ENCODE measurements around the gene TNPO3. TPM values are rescaled to one million over a fixed set of nuclear protein-coding genes. Genes with fewer than 3 reads are reported as not detected.
"Not testable (repeated sequence)": the region's sequence is repeated elsewhere in the genome, so short reads cannot be mapped to it uniquely, and the experiment has no call there.

The TNPO3 gene
- total and polyA plus RNA-seq, 9 donors, result 24.9 to 32.7 (median 29.9) TPM

- no peak for DNase-seq
- Histone ChIP-seq H3K9me3 (replicated peaks; ENCODE audit: control insufficient read depth, low read depth, low read length) (no peaks in the 10 kb centered on the region), H3K27ac (ENCODE audit: low read length) (no peak overlapping the region), H3K27me3 (ENCODE audit: control insufficient read depth, insufficient read depth, low read length) (peaks cover 2% of the 10 kb centered on the region), H3K36me3 (ENCODE audit: control insufficient read depth, insufficient read depth, low read length) (no peaks in the 10 kb centered on the region), H3K4me1 (ENCODE audit: control insufficient read depth, insufficient read depth, low read length) (no peaks in the 10 kb centered on the region), H3K4me3 (ENCODE audit: low read length) (no peak overlapping the region)
- WGBS (ENCODE audit: insufficient coverage), result no CpG with 5 or more reads among the region's 1 CpG
Measured at GRCh38 chr7:129073204-129073603, 18.3 kb upstream of the TNPO3 start.

DNA sequence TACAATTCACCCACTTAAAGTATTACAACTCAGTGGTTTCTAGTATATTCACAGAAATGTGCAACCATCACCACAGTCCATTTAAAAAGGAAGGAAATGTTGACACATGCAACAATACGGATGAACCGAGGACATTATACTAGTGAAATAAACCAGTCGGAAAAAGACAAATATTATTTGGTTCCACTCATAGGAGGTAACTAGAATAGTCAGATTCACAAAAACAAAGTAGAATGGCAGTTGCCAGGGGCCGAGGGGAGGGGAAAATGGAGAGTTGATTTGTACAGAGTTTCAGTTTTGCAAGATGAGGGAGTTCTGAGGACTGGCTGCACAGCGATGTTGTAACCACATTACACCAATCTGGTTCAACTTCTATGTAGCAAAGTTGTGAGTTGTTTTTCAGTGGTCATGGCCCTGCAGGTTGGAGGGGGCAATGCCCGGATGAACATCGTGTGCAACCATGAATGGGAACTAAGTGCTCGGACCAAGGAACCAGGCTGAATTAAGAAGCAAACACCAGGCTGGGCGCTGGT, 17.6 kb upstream of the TNPO3 start:
- Histone ChIP-seq H3K4me3 (ENCODE audit: low read length) (no peak overlapping the region), H3K4me1 (ENCODE audit: control insufficient read depth, insufficient read depth, low read length) (no peaks in the 10 kb centered on the region), H3K27me3 (ENCODE audit: control insufficient read depth, insufficient read depth, low read length) (peaks cover 3% of the 10 kb centered on the region), H3K27ac (ENCODE audit: low read length) (no peak overlapping the region), H3K36me3 (ENCODE audit: control insufficient read depth, insufficient read depth, low read length) (no peaks in the 10 kb centered on the region), H3K9me3 (replicated peaks; ENCODE audit: control insufficient read depth, low read depth, low read length) (no peaks in the 10 kb centered on the region)
- 75% methylated on average over 5 of the region's 9 CpGs for WGBS (ENCODE audit: insufficient coverage)
- no peak for DNase-seq

DNA sequence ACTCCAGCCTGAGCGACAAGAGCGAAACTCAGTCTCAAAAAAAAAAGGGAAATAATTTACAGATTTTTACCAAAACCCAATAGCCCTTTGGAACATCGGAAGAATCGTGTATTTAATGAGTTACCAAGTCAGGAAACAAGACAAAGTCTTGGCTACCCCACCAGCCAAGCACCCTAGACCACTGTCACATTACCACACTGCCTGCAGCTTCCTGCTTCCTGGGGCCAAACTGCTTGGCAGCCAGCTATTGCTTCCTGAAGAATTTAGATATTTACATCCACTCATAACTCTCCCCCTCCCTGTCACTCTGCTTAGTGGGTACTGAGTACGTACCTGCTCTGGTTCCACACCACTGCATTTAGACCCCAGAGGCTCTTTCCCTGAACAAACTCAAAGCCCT, 14.1 kb upstream of the TNPO3 start:
- H3K9me3 ChIP-seq (replicated peaks; ENCODE audit: control insufficient read depth, low read depth, low read length), result no peaks in the 10 kb centered on the region
- no peak overlapping the region for H3K27ac ChIP-seq (ENCODE audit: low read length)
- WGBS (ENCODE audit: insufficient coverage), result 62% methylated on average over 3 of the region's 5 CpGs
- no peaks in the 10 kb centered on the region for H3K36me3 ChIP-seq (ENCODE audit: control insufficient read depth, insufficient read depth, low read length)
- no peak for DNase-seq
- H3K27me3 ChIP-seq (ENCODE audit: control insufficient read depth, insufficient read depth, low read length), result peaks cover 12% of the 10 kb centered on the region
- no peak overlapping the region for H3K4me3 ChIP-seq (ENCODE audit: low read length)
- no peaks in the 10 kb centered on the region for H3K4me1 ChIP-seq (ENCODE audit: control insufficient read depth, insufficient read depth, low read length)

DNA sequence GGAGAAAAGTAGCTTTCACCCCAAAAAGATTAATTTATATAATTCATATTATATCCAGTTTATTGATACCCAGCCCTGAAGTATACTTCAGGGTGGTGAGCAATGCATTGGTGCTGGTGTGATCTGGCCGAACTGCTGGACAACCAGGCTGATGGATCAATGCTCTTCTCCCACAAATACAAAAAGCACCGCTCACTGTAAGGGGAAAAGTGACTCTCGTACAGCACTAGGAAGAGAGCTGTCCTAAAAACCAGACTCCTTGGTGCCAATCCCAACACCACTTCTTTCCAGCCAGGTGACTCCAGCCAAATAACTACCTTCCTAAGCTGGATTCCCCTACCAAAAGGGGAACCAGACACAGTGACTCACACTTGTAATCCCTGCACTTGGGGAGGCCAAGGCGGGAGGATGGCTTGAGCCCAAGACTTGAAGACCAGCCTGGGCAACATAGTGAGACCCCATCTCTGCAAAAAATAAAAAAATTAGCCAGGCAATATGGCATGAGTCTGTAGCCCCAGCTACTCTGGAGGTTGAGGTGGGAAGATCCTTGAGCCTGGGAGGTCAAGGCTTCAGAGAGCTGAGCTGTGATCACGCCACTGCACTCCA, 13.1 kb upstream of the TNPO3 start:
- Histone ChIP-seq H3K36me3 (ENCODE audit: control insufficient read depth, insufficient read depth, low read length) (no peaks in the 10 kb centered on the region), H3K9me3 (replicated peaks; ENCODE audit: control insufficient read depth, low read depth, low read length) (no peaks in the 10 kb centered on the region), H3K4me1 (ENCODE audit: control insufficient read depth, insufficient read depth, low read length) (no peaks in the 10 kb centered on the region), H3K27ac (ENCODE audit: low read length) (no peak overlapping the region), H3K4me3 (ENCODE audit: low read length) (no peak overlapping the region), H3K27me3 (ENCODE audit: control insufficient read depth, insufficient read depth, low read length) (peaks cover 12% of the 10 kb centered on the region)
- no CpG with 5 or more reads among the region's 5 CpGs for WGBS (ENCODE audit: insufficient coverage)
- no peak for DNase-seq

- 50% methylated on average over 1 of the region's 4 CpGs for WGBS (ENCODE audit: insufficient coverage)
- not testable (repeated sequence) for DNase-seq; H3K4me3 ChIP-seq (ENCODE audit: low read length); H3K4me1 ChIP-seq (ENCODE audit: control insufficient read depth, insufficient read depth, low read length); H3K9me3 ChIP-seq (replicated peaks; ENCODE audit: control insufficient read depth, low read depth, low read length); H3K27ac ChIP-seq (ENCODE audit: low read length); H3K36me3 ChIP-seq (ENCODE audit: control insufficient read depth, insufficient read depth, low read length)
- H3K27me3 ChIP-seq (ENCODE audit: control insufficient read depth, insufficient read depth, low read length), result peaks cover 12% of the 10 kb centered on the region
Measured at GRCh38 chr7:129067132-129067561, 12.2 kb upstream of the TNPO3 start.

- DNase-seq, result no peak
- peaks cover 12% of the 10 kb centered on the region for H3K27me3 ChIP-seq (ENCODE audit: control insufficient read depth, insufficient read depth, low read length)
Measured at GRCh38 chr7:129066290-129067131, 11.6 kb upstream of the TNPO3 start.

DNA sequence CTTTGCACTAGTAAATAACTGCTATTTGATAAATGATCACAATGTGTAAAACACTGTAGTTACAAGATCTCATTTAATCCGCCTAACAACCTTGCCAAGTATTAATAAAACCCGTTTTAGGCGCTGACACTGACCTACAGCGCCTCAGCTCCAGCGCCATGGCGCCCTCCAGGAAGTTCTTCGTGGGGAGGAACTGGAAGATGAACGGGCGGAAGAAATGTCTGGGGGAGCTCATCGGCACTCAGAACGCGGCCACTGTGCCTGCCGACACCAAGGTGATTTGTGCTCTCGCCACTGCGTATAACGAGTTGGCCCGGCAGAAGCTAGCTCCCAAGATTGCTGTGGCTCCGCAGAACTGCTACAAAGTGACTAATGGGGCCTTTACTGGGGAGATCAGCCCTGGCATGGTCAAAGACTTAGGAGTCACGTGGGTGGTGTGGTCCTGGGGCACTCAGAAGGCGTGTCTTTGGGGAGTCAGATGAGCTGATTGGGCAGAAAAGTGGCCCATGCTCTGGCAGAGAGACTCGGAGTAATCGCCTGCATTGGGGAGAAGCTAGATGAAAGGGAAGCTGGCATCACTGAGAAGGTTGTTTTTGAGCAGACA, 1.1 kb upstream of the TNPO3 start:
- Histone ChIP-seq H3K4me3 (ENCODE audit: low read length) (no peak overlapping the region), H3K4me1 (ENCODE audit: control insufficient read depth, insufficient read depth, low read length) (peaks cover 3% of the 10 kb centered on the region), H3K27ac (ENCODE audit: low read length) (no peak overlapping the region), H3K9me3 (replicated peaks; ENCODE audit: control insufficient read depth, low read depth, low read length) (no peaks in the 10 kb centered on the region), H3K27me3 (ENCODE audit: control insufficient read depth, insufficient read depth, low read length) (no peaks in the 10 kb centered on the region), H3K36me3 (ENCODE audit: control insufficient read depth, insufficient read depth, low read length) (no peaks in the 10 kb centered on the region)
- WGBS (ENCODE audit: insufficient coverage), result 85% methylated on average over 20 of the region's 22 CpGs
- no peak for DNase-seq

More at GRCh38 chr7:129066290-129067131, 11.6 kb upstream of the TNPO3 start:
- 61% methylated on average over 10 of the region's 11 CpGs for WGBS (ENCODE audit: insufficient coverage)
- Histone ChIP-seq H3K4me1 (ENCODE audit: control insufficient read depth, insufficient read depth, low read length) (no peaks in the 10 kb centered on the region), H3K36me3 (ENCODE audit: control insufficient read depth, insufficient read depth, low read length) (no peaks in the 10 kb centered on the region), H3K27ac (ENCODE audit: low read length) (no peak overlapping the region), H3K9me3 (replicated peaks; ENCODE audit: control insufficient read depth, low read depth, low read length) (no peaks in the 10 kb centered on the region), H3K4me3 (ENCODE audit: low read length) (no peak overlapping the region)

DNA sequence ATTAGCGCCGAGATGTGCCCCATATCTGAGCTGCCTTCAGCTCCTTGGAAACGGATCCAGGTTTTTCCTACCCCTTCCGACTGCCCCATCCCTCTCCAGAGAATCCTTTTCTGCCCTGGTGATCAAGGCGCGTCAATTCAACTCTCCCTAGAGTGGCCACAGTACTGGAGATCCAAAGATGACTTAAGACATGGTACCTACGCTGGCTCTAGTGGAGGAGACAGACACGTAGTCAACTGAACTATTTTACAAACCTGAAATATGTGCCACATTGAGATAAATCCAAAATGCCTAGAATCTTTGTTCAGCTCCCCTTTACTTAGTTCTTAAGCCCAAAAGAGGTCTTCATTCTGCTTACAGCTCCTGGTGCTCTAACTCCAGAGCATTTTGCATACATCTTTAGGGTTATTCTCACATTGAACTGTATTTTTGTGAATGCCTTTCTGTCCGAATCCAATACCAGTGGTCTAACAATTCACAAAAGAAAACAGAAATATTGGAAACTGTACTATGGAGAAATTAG, 444 bp upstream of the TNPO3 start:
- no peak for DNase-seq
- WGBS (ENCODE audit: insufficient coverage), result 3% methylated on average over 5 of the region's 9 CpGs
- Histone ChIP-seq H3K27ac (ENCODE audit: low read length) (peak overlapping the region; percentile 97), H3K27me3 (ENCODE audit: control insufficient read depth, insufficient read depth, low read length) (no peaks in the 10 kb centered on the region), H3K36me3 (ENCODE audit: control insufficient read depth, insufficient read depth, low read length) (no peaks in the 10 kb centered on the region), H3K9me3 (replicated peaks; ENCODE audit: control insufficient read depth, low read depth, low read length) (no peaks in the 10 kb centered on the region), H3K4me1 (ENCODE audit: control insufficient read depth, insufficient read depth, low read length) (peaks cover 3% of the 10 kb centered on the region), H3K4me3 (ENCODE audit: low read length) (peak overlapping the region; percentile 98)

DNA sequence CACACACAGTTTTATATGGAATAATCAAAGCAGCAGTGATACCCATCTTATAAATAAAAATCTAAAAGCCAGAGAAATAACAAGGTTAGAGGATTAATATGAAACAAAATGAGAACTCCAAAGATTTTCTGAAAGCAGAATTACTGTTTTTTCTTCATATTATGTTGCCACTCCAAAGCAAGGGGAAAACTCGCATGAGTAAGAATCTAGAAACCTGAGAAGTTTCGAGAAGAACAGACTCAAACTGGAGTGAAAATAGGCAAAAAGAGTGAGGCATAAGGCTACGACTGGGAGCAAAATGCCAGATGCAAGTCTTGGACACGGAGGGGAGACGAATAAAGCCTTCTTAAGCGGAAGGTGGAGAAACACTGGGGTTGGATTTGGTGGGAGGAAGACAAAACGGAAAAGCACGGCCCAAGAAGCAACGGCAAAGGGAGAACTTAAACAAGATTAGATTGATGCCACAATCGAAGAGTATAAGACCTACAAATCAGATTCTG, 923 bp downstream of the TNPO3 start:
- no peaks in the 10 kb centered on the region for H3K36me3 ChIP-seq (ENCODE audit: control insufficient read depth, insufficient read depth, low read length)
- no peak for DNase-seq
- H3K27ac ChIP-seq (ENCODE audit: low read length), result peak overlapping the region; percentile 97
- H3K27me3 ChIP-seq (ENCODE audit: control insufficient read depth, insufficient read depth, low read length), result no peaks in the 10 kb centered on the region
- WGBS (ENCODE audit: insufficient coverage), result 0% methylated on average over 10 of the region's 10 CpGs
- H3K4me3 ChIP-seq (ENCODE audit: low read length), result peak overlapping the region; percentile 98
- H3K4me1 ChIP-seq (ENCODE audit: control insufficient read depth, insufficient read depth, low read length), result peaks cover 3% of the 10 kb centered on the region
- H3K9me3 ChIP-seq (replicated peaks; ENCODE audit: control insufficient read depth, low read depth, low read length), result no peaks in the 10 kb centered on the region

DNA sequence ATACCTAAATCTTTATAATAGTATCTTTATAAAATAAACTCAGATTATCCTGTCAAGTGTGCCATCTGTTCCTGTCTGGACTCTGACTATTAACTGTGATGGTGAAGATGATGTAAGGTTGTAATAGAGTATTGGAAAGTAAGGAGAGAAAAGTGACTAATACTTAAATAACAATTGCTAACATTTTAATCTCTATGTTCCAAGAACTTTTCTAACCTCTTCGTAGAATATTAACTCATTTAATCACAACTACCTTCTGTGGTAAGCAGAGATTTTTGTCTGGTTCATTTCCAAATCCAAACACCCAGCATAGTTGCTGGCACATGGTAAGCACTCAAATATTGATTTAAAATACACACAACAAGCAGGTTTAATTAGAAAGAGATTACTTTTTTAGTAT, 2.5 kb downstream of the TNPO3 start:
- Histone ChIP-seq H3K4me1 (ENCODE audit: control insufficient read depth, insufficient read depth, low read length) (peaks cover 3% of the 10 kb centered on the region), H3K4me3 (ENCODE audit: low read length) (no peak overlapping the region), H3K9me3 (replicated peaks; ENCODE audit: control insufficient read depth, low read depth, low read length) (no peaks in the 10 kb centered on the region), H3K36me3 (ENCODE audit: control insufficient read depth, insufficient read depth, low read length) (no peaks in the 10 kb centered on the region), H3K27ac (ENCODE audit: low read length) (no peak overlapping the region), H3K27me3 (ENCODE audit: control insufficient read depth, insufficient read depth, low read length) (no peaks in the 10 kb centered on the region)
- WGBS (ENCODE audit: insufficient coverage), result no CpG with 5 or more reads among the region's 1 CpG
- no peak for DNase-seq
